Suprapubic skin (tissue), 4 donors: ENCODE measurements around the gene ZSWIM4.

Source experiments
- CTCF ChIP-seq, 2 donors: fragments of 200-600 bp in 1 of 2; fragments of 450-650 bp in 1 of 2; sonication (generic) in 1 of 2; IDR thresholded peaks; one replicate each; pipeline ENCODE4 v1.5.1; 2016 to 2019; ENCODE audit warnings: antibody characterized with exemption in 2 of 2, mild to moderate bottlenecking in 1 of 2, moderate library complexity in 1 of 2
- EP300 ChIP-seq: sonication (generic); formaldehyde crosslinking; IDR thresholded peaks from one replicate; pipeline ENCODE4 v1.6.1; 2017; ENCODE audit warnings: antibody characterized with exemption
- POLR2A ChIP-seq, 2 donors: fragments of 450-650 bp; IDR thresholded peaks; one replicate each; pipeline ENCODE4 v1.6.1; 2017; ENCODE audit warnings: antibody characterized with exemption in 2 of 2, mild to moderate bottlenecking in 2 of 2, moderate library complexity in 2 of 2
- POLR2AphosphoS5 ChIP-seq, 3 donors: sonication (generic); formaldehyde crosslinking; IDR thresholded peaks; one replicate each; pipeline ENCODE4 v1.6.1; 2017; ENCODE audit warnings: antibody characterized with exemption in 3 of 3

GRCh38 chr19:13876834-13877233 is 81.6 kb downstream of the ZSWIM4 start, which contains the start of gene NANOS3:
- TF ChIP-seq CTCF (IDR thresholded peaks at IDR 0.05) (no peak), POLR2A (IDR thresholded peaks at IDR 0.05) (no peak), EP300 (no peak), POLR2AphosphoS5 (IDR thresholded peaks at IDR 0.05) (no peak)
